ENCODE data around the gene GLB1L2.
"Not testable (repeated sequence)": the region's sequence is repeated elsewhere in the genome, so short reads cannot be mapped to it uniquely, and the experiment has no call there.

GLB1L2 gene

DNA sequence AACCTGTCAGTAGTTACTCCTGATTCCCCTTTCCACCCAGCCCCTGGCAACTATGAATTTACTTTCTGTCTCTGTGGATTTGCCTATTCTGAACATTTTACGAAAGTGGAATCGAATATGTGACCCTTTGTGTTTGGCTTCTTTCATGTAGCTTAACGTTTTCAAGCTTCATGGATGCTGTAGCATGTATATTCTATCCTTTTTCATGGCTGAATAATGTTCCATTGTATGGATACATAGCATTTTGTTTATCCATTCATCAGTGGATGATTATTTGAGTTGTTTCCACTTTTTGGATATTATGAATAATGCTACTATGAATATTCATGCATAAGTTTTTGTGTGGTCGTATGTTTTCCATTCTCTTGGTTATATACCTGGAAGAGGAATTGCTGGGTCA, 9.2 kb upstream of the GLB1L2 start:
- no peak for DNase-seq (ENCODE audit: low read depth)

DNA sequence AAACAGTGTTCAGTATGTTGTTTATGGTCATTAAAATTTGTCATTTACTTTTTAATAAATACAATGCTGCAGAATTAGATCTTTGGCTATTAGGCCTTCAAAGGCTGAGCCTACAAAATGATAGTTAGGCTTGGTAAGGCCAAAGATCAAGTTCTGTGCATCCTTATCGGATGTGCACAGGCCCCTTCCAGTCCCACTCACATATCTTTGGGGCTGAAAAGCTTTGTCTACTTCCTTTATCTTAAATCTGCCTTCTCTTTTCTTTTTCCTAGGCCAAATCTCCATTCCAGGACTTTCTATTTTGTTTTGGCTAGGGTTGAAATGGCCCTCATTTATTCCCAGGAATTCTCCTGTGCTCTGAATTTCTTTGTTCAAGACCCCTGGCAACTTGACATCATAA, 3.4 kb upstream of the GLB1L2 start:
- DNase-seq (ENCODE audit: low read depth), result no peak

DNA sequence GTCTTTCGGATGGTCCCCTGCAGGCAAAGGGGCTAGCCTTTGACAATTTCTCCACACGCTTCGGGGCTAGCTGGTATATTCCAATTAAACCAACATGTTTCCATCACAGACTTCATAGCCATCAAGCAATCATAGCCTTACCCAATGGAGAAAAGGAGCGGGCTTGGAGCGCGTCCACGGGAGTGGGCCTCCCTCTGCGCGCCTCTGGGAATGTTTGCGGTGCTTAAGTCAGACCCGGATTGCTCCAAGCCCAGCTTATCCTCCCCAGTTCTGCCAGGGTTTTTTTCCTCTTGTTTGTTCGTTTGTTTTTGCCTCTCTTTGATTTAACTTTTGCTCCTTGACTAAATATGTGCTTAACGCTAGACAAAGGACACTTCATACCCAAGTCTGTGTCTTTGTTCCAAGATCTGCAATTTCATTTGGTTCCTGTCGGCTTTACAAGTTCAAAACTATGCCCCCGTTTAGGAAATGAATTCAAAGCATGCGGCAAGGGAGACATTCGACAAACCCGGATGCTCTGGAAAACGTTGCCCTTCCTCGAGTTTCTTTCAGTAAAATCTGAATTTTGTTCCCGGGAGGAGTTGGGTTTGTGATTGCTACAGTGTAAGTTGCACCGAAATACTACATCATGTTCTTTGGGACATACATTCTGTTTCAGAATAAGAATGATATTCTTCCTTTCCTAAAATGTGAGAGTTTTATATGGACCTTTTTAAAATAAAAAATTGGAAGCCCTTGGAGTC, 1.0 kb upstream of the GLB1L2 start:
- DNase-seq (ENCODE audit: low read depth), result no peak

DNA sequence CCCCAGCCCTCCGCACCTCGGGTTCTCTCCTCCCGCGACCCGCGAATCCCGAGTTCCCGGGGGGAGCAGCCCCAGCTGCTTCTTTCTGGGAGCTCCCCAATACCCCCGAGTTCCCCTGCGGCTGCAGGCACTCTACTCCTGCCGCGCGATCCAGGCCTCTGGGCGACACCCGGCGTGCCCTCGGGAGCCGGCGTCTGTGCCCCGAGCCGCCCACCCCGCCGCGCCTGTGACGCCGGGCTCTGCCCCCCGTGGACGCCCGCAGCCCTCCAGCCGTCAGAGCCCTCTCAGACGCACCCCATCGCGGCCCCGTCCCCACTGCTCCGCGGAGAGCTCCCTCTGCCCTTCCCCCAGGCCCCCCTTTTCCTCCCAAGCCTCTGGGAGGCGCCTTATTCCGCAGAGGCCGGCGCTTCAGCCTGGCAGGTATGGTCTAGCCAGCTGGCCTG, 422 bp downstream of the GLB1L2 start:
- peak; percentile 8 for DNase-seq (ENCODE audit: low read depth)

DNA sequence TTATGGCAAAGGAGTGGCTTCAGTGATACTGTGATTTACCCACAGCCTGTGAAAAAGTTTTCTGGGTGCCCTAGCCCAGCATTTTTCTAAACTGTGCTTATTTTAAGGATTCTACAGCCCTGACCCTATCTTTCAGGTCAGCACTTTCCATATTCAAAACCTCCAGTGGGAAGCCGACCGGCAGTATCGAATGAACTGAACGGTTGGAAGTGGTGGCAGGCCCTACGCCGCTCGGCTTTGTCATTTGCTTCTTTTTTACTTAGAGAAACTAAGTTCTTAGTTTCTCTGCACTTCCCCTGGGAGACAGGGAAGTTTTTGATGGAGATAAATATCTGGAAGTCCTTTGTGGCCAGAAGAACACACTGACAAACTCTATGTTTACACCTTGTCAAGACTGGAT, 994 bp downstream of the GLB1L2 start:
- DNase-seq (ENCODE audit: low read depth), result no peak

DNA sequence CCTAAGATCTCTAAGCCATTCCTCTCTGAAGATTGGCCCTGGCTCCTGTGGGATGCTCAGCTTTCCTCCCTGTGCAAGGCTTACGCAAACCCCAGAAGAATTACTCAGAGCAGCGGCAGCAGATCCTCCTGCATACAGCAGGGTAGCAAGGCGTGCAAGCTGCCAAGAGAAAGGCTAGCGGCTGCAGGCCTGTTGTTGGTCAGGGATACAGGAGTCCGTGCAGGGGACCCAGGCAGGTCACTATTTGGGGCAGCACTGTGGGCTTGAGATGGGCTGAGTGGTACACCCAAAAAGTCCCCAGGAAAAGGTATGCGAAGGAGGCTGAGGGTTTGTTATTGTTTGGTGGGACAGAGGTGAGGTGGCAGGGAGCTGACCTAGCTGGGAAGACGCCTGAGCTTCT, 1.5 kb downstream of the GLB1L2 start:
- DNase-seq (ENCODE audit: low read depth), result no peak

DNA sequence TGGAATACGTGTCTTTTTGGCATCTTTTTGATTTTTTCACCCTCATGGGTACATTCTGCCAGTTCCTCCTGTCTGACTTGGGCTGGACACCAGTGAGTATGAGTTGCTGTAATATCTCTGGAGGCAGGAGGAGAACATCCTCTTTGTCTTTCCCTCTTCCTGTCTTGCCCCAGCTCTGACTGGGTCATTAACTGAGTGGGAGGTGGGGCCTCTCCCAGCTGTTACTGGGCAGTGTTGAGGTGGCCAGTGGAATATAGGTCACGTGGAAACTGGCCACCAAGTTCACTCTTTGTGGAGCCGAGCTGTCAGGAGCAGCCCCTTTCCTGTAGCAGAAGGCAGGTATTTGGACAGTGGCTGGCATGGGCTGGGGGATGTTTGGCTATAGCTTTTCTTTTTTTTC, 2.2 kb downstream of the GLB1L2 start:
- DNase-seq (ENCODE audit: low read depth), result no peak

DNA sequence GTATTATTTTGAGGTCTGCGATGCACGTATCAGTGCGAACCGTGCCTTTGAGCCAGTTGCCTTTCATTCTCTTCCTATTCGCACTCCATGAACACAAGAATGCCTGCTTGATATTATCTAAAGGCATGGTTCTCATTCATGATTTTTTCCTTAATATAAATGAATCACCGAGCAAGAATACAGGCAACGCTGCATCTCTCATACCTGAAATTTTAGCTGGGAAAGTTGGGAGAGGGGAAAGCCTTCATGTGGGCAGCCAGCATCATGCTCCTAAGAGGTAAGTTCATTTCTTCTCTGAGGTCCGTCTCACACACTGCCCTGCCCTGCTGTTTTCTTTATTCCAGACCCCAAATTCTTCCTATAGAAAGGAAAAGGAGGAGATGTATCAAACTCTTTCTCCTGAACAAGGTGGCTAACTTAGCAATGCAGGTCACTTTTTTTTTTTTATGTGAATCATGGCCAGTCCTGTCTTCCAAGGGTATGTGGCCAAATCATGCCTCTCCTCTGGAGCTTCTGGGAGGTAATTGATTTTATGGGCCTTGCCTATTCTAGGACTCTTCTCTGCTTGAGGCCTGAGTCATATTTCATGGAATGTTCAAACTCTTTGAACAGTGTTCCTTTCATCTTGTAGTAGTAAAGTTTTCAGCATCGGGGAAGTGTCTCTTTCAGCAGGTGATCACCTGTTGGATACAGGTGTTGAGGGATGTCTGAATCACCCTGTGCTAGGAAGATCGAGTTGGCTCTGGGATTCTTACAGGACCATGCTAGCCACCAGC, 3.2 kb downstream of the GLB1L2 start:
- no peak for DNase-seq (ENCODE audit: low read depth)

DNA sequence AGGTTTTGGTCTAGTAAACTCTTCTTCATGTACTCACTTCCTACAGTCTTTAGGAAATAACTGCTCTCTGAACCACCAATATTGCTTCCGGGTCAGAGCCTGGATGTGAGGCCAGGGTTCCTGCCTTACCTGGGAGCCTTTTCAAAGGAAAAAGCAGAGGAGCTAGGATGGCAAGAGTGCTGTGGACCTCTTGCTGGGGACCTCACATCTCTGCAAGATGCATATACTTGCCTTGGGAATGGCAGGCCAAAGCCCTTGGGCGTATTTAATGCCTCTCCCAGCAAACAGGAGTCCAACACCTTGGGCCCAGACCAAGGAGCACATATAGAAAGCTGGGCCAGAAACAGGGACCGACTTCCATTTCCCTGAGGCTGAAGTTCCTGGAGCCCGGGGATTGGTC, 5.3 kb downstream of the GLB1L2 start:
- no peak for DNase-seq (ENCODE audit: low read depth)

DNA sequence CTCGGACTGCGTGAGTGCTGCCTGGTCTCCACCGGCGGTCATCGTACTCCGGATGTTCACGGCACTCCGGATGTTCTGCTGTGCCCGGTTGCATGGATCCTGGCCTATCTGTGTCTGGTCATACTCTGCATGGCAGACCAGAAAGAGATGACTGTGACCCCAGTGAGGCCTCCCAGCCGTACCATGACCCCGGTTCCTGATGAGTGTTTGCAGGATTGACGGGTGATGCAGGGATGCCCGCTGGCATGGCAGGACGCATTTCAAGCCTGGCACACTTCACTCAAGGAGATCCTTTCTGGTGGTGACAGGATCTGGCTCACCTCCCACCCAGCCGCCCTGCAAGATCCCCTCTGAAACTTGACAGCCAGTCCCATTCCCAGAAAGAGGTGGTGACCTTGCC, 6.3 kb downstream of the GLB1L2 start:
- no peak for DNase-seq (ENCODE audit: low read depth)

DNA sequence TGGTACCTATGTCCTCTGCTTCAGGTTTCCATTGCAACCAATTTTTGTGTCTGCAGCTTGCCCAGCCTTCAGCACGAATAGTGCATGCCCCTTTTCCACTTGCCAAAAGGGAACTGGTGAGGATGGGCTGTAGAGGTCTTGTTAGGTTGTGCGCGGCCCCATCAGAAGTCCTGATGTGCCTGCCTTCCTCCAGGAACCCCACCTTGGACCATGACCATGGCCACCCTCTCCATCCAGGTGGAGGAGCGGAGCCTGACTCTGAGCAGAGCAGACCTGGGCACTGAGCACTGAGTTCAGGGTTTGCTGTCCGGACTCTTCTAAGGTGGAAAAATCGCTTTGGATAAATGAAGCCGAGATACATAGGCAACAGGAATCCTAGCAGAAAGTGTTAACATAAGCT, 6.9 kb downstream of the GLB1L2 start:
- no peak for DNase-seq (ENCODE audit: low read depth)

DNA sequence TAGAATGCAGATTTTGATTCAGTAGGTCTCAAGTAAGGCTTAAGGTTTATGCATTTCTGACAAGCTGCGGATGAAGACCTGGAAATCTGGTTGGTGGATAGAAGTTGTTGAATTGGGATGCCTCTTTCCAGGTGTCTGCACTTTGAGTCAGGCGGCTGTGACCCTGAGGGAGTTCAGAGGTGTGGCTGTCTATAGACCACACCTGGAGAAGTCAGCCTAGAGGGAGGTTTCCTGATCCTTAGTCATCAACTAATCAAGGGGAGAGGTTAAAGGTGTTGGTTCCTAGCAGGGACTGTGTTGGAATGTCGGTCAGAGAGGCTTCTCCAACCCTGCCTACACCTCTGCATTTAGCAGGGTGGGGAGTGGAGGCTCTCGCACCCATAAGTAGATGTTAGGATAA, 8.0 kb downstream of the GLB1L2 start:
- DNase-seq (ENCODE audit: low read depth), result no peak

DNA sequence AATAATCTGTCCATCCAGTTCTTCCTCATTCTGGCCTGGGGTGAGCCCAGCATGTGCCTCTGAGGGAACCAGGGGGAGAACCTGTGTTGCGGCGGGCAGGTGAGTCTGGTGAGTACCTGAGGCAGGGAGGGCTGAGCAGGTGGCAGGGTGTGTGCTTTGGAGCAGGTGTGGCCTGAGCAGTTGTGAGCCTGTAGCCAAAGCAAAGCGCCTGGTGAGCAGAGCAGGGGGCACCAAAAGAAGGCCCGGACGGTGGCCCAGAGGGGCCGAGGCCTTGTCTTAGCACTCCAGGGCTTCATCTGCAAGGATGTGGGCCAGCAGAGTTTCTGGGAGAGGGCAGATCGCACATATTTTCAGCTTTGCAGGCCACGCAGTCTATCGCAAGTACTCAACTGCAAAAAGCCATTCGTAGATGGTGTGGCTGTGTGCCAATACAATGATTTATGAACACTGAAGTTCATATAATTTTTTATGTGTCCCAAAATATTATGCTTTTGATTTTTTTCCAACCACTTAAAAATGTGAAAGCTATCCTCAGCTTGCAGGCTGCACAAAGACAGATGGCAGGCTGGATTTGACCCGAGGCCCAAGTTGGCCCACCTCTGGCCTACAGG, 8.7 kb downstream of the GLB1L2 start:
- DNase-seq (ENCODE audit: low read depth), result no peak

DNA sequence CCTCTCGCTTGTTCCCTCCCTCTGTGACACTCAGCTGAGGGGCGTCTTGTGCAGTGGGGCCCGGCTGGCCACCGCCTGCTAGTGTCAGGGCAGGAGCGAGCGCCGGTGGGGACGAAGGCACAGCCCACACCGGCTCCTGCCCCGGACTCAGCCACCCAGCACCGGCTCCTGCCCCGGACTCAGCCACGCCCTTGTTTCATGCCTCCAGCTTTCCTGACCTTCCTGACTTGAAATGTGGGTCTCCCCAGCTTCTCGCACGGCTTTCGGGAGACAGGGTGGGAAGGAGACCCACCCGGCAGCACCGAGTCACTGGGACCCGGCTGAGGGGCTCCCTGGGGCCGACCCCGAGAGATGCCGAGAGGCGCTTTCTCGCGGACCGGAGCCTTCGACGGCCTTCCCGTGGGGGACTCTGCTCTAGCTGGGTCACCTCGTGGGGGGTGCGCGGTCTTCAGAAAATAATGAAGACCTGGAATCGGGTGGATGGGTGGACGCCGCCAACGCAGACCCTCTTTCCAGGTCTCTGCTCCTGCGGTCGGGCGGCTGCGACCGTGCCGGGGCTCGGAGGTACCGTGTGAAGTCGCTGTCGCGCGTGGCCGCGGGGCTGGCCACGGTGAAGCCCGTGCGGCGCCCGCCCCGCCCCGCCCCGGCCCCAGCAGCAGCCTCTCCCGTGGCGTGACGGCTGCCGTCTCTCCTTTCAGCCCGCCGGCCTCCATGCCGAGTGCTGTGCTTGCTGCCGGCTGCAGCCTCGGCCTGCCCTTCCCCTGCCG, 10.2 kb downstream of the GLB1L2 start:
- no peak for DNase-seq (ENCODE audit: low read depth)

DNA sequence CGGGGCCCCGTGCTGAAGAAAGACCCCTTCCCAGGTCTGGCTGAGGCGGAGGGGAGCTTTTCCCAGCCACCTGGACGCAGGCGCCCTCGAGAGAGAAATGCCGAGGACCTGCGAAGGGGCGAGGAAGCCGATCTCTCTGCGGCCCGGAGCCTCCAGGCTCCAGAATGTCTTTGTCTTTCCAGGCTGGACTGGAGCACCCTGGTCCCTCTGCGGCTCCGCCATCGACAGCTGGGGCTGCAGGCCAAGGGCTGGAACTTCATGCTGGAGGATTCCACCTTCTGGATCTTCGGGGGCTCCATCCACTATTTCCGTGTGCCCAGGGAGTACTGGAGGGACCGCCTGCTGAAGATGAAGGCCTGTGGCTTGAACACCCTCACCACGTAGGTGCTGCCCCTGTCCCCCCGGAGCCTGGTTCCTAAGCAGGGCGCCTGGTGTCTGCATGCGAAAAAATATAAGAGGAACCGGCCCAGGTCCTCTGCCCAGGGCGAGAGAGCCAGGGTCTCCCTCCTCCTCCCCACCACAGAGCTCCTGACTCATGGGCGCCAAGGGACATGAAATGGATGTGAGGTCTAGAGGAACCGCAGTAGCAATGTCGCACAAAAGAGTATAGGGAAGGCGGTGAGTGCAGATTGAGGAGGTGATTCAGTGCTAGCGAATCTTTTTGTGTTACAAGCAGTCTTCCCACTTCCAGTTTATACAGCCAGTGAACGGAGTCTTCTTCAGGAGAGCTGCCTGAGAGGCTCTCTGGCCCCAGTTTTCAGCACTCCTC, 11.0 kb downstream of the GLB1L2 start:
- DNase-seq (ENCODE audit: low read depth), result no peak

DNA sequence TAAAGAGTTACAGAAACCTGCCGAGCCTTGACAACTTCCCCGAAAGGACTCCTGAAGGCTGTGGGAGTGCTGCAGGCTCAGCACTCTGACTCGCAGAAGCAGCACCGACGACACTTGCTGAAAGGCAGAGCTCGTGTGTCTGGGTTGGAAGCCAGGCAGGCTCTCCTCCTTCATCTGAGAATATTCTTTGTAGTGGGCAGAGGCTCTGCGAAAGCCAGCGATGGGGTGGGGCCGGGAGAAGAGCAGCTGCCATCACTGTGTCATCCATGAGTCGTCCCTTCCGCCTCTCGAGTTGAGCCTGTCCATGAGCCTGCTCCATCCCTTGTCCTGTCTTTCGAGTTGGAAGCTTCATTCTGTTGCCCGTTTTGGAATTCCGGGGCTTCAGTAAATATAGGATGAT, 11.9 kb downstream of the GLB1L2 start:
- no peak for DNase-seq (ENCODE audit: low read depth)

DNA sequence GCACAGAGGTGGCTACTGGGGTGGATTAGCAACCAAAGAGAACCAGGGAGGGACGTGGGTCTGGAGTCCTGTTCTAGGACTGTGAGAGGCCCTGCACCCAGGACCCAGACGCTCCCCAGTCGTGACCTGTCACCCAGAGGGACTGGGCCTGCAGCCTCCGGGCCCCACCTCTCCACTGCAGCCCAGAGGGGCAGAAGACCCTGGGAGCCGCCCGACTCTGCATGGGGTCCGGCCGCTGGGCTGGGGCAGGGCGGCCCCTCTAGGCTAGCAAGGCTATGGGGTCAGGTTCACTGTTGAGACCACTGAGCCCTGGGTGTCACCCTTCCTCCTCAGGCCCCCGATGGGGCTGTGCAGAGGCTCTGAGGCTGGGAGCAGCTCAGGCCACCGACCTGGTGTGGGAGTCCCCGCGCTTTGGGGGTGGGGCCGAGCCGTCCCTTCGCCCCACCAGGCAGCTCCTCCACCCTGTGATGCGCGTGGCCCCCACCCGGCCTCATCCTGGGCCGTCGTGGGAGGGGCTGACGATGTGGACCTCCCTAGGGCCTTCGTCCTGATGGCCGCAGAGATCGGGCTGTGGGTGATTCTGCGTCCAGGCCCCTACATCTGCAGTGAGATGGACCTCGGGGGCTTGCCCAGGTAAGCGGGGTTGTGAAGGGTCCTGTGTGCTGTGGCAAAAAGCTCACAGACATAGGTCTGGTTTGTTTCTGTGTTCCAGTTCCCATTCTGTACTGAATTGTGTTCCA, 12.9 kb downstream of the GLB1L2 start:
- DNase-seq (ENCODE audit: low read depth), result not testable (repeated sequence)

DNA sequence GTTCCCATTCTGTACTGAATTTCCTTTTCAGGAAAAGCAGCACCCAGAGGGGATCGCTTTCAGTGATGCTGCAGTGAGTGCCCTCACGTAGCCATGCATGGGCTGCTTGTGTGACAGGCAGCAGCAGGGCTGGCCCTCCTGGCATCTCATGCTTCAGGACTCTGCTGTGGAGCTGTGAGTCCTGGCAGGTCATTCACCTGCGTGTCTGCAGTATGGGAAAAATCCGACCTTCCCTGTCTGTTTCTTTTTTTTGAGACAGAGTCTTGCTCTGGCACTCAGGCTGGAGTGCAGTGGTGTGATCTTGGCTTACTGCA, 13.4 kb downstream of the GLB1L2 start:
- no peak for DNase-seq (ENCODE audit: low read depth)

DNA sequence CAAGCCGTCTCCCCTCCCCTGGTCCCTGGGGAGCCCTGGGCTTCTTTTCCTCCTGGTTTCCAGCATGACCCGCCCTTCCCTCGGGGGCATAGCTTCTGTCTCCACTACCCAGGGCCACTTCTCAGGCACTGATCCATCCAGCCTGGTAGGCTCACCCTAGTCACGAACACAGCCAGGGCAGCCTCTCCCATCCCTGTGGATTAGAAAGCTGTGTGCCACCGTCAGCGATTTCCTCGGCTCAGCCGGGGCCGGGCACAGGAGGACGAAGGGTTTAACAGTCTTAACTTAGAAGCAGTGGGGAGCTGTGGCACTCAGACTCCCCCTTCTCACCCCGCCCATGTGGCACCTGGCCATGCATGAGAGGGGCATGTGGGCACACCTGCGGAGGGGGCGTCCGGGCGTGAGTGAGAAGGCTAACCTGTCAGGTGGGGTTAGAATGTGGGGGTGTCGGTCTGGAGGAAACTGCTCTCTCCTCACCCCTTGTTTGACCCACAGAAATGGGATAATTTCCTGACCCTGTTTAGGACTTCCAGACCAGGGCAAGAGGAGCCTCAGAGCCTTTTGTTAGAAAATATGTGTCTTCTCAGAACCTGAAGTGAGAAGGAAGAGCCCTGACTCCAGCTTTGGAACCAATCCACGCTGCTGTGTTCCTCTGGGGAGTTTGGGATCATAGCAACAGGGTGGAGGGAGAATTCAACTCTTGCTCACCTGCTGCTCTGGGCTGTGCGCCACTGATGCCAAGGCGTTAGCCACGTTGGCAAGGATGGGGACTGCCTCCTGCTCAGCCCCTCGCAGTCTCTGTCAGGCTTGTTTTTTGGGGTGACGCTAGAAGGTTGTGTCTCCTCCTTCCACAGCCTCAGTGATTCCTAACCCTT, 14.6 kb downstream of the GLB1L2 start:
- DNase-seq (ENCODE audit: low read depth), result no peak

DNA sequence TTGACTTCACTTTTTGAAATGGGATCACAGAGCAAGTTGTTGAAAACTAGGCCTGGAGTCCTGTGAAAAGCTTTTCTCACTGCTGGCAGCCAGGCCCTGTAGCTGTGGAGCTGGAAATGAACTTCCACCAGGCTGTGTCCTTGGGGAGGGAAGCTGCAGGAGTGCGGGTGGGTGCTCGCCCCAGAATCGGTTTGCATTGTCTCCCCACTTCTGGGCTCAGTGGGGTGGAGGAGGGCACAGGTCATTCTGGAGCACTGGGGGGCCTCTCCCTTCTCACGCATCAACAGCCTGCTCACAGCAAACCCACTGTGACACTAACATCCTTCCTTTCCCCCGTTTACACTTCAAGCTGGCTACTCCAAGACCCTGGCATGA, 15.2 kb downstream of the GLB1L2 start:
- no peak for DNase-seq (ENCODE audit: low read depth)

Measured in activated T-cell treated with anti-CD3 and anti-CD28 coated beads for 48 hours (primary cell).